HG03520 (cell line): Measurements from ENCODE around the gene TNFAIP8L1.
"Not testable (repeated sequence)": the region's sequence is repeated elsewhere in the genome, so short reads cannot be mapped to it uniquely, and the experiment has no call there.

Experiments used
- ATAC-seq: cut with Tn5 transposase; IDR thresholded peaks from one replicate; pipeline ENCODE4 v1.9.1; 2021; ENCODE audit warnings: mild to moderate bottlenecking, moderate library complexity; ENCODE audit not compliant: unreplicated experiment

The TNFAIP8L1 gene

GRCh38 chr19:4675346-4675745, 36.0 kb downstream of the TNFAIP8L1 start:
- no peak for ATAC-seq

GRCh38 chr19:4676955-4677731, 37.8 kb downstream of the TNFAIP8L1 start:
- no peak for ATAC-seq

GRCh38 chr19:4678881-4679790, 39.8 kb downstream of the TNFAIP8L1 start:
- ATAC-seq, result no peak

- ATAC-seq, result not testable (repeated sequence)
These were observed 40.7 kb downstream of the TNFAIP8L1 start for GRCh38 chr19:4680021-4680420.

GRCh38 chr19:4682417-4683200, 43.3 kb downstream of the TNFAIP8L1 start:
- ATAC-seq, result no peak

GRCh38 chr19:4684312-4685095, 45.2 kb downstream of the TNFAIP8L1 start:
- ATAC-seq, result no peak

- ATAC-seq, result no peak
These were observed 47.4 kb downstream of the TNFAIP8L1 start for GRCh38 chr19:4686700-4687099.

- ATAC-seq, result no peak
These were observed 48.1 kb downstream of the TNFAIP8L1 start for GRCh38 chr19:4687396-4687795.

- no peak for ATAC-seq
These were observed 49.3 kb downstream of the TNFAIP8L1 start for GRCh38 chr19:4688587-4688986.

GRCh38 chr19:4689403-4689802, 50.1 kb downstream of the TNFAIP8L1 start:
- ATAC-seq, result no peak

GRCh38 chr19:4690361-4690760, 51.0 kb downstream of the TNFAIP8L1 start:
- ATAC-seq, result no peak

GRCh38 chr19:4691373-4691772, 52.1 kb downstream of the TNFAIP8L1 start:
- no peak for ATAC-seq

GRCh38 chr19:4692251-4693077, 53.1 kb downstream of the TNFAIP8L1 start:
- no peak for ATAC-seq

- ATAC-seq, result no peak
These were observed 53.7 kb downstream of the TNFAIP8L1 start for GRCh38 chr19:4693078-4693350.

GRCh38 chr19:4693471-4694121, 54.3 kb downstream of the TNFAIP8L1 start:
- ATAC-seq, result no peak

- no peak for ATAC-seq
These were observed 55.1 kb downstream of the TNFAIP8L1 start for GRCh38 chr19:4694211-4694987.

- ATAC-seq, result no peak
These were observed 56.0 kb downstream of the TNFAIP8L1 start for GRCh38 chr19:4695224-4695731.

GRCh38 chr19:4697304-4697703, 58.0 kb downstream of the TNFAIP8L1 start:
- ATAC-seq, result no peak
